GM19099 (cell line): ENCODE data around the gene ATXN10.

ENCODE experiments used
- POLR2A ChIP-seq: IDR thresholded peaks from 3 replicates; pipeline ENCODE4 v1.6.1; 2011; ENCODE audit warnings: low read depth; ENCODE audit not compliant: insufficient read length; ENCODE audit errors: extremely low read depth

ATXN10 gene

DNA sequence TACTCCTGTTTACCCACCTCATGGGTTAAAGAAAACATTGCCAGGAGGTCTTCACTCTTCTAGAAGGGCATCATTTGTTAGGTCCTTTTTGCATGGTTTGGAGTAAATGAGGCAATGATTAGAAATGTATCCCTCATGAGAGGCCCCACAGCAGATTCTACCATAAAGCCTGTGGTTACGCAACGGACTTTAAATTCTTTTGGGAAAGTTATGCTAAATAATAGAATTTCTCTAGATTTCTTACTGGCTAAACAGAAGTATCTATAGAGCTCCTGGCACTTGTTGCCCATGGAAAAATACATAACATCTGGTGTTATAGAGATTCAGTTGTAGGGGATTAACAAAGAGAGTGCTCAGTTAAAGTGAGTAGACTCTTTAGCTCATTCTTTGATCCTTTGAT is 15.1 kb upstream of the ATXN10 start:
- no peak for TF ChIP-seq POLR2A

DNA sequence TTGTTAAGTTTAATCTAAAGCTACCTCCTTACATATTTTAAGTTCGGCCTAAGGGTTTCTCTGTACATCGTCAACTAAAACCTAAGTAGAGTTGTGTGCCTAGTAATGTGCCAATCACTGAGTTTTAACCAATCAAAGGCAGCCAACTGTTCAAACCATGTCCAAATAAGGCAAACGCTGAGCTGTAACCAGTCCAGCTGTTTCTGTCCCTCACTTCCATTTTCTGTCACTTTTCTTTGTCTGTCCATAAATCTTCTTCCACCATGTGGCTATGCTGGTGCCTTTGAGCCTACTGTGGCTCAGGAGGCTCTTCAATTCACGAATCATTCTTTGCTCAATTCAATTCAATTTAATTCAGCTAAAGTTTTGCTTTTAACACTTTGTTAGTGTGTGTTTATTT is 13.9 kb upstream of the ATXN10 start:
- no peak for TF ChIP-seq POLR2A

DNA sequence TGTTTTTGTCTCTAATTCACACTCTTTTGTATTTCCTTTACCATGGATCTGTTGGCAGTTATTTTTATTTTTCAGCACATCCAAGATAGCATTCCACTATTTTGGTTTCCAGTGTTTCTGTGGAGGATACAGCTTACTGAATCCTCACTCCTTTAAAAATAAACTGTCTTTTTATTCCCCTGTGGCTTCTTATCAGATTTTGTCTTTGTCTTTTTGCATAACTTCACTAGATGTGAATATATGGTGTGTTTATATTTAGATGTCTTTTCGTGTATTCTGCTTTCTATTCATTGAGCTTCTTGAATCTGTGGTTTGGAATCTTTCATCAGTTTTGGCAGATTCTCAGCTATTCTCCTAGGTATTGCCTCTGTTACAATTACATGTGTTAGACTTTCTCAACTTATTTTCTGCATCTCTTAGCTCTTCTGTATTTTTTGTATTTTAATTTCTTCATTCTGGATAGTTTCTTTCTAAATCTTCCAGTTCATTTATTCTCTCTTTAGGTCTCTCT is 7.4 kb upstream of the ATXN10 start:
- TF ChIP-seq POLR2A, result no peak

DNA sequence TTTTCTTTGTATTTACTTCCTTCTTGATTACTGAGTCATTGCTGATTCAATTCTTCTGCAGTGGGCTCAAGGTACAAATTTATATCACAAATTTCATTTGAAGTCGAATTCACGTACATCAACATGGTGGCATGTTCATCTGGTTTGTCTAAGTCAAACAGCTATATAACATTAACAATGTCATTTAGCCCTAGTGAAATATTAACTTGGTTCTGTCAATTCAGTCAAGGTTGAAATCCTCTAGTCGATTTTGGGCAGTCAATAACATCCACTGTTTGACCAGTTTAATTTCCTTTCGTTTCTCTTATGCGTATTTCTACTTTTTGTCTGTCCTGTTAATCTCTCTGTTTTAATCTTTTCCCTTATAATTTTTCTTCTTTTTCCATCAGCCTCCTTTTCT is 4.1 kb upstream of the ATXN10 start:
- TF ChIP-seq POLR2A, result no peak

- TF ChIP-seq POLR2A, result no peak
Observed at GRCh38 chr22:45670981-45671782, 452 bp upstream of the ATXN10 start.

DNA sequence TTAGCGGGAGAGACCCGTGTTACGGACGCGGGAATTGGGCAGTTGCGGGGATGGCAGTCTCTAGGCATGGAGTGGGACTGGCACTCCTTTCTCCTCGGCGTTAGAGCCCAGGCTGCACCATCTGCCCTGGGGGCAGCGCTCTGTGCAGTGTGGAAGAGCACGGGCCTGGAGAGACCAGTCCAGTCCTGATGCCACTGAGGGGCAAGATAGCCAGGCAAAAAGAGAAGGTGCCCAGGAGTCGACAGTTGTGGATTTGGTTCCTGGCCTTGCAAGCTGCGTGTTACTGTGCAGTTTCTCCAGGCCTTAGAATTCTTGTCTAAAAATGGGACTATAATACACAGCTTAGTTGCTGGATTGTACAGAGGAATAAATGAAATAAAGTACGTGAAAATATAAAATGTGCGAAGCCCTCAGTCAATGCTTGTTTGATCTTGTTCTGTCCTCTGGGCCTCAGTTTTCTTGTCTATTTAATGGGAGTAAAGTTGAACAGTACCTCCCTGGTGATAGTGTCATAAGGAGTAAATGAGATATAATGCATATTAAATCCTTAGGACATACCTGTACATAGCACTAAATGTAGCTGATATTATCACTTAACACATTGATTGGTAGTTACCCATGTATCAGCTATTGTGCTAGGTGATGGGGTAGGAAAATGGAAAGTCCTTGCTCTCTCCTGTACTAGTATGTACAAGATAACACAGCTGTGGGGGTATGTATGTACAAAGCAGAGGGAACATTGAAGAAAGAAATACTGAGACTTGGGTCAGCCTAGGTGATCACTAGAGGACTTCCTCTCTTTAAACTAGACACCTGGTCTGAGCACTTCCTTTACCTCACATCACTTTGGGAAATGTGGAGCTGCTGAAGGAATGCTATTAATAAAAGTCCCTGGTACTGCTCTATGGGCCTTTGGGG is 1.2 kb downstream of the ATXN10 start:
- no peak for TF ChIP-seq POLR2A

DNA sequence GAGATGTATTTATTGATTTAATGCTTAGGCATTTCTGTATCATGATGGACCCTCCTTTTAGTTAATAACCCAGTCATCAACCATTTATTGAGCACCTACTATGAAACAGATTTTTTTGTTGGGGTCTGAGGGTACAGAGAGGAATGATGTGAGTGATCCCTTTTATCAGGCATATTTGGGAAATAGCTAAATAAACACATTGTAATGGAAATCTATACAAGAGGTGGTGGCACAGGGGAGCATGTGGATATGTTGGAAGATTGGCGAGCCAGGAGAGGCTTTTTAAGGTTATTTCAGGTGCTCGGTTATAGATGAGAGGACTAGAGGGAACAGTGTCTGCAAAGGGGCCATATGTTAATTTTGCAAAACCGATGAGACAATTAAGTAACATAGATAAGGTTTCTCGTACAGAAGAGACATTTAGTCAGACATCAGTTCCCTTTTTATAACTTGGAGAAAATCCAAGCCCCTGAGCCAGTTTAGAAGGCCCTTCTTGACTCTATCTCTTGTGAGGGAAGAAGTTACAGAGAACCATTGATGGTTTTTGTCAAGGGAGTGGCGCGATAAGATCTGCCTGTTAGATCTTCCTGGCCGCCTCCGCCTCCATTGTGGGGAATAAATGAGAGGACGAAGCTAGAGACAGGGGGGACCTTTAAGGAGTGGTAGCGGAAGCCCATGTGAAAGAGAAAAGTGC is 2.0 kb downstream of the ATXN10 start:
- TF ChIP-seq POLR2A, result no peak

- no peak for TF ChIP-seq POLR2A
Observed at GRCh38 chr22:45676024-45676423, 4.4 kb downstream of the ATXN10 start.

DNA sequence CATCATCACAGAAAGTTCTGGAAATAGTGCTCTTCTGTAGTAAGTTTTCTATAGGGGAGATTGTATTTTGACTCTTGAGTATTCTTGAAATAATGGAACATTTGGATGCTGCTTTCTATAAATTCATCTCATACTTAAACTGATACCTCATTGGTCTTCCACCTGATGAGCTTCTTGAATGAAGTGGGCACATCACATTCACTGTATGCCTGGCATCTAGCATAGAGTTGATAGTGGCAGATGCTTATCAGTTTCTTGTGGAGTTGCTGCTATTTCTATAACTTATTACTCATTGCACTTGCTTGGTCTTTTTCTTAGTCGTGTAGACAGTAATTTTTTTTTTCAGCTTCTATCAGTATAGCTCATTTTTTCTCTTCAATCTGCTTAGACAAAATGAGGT is 5.4 kb downstream of the ATXN10 start:
- TF ChIP-seq POLR2A, result no peak

DNA sequence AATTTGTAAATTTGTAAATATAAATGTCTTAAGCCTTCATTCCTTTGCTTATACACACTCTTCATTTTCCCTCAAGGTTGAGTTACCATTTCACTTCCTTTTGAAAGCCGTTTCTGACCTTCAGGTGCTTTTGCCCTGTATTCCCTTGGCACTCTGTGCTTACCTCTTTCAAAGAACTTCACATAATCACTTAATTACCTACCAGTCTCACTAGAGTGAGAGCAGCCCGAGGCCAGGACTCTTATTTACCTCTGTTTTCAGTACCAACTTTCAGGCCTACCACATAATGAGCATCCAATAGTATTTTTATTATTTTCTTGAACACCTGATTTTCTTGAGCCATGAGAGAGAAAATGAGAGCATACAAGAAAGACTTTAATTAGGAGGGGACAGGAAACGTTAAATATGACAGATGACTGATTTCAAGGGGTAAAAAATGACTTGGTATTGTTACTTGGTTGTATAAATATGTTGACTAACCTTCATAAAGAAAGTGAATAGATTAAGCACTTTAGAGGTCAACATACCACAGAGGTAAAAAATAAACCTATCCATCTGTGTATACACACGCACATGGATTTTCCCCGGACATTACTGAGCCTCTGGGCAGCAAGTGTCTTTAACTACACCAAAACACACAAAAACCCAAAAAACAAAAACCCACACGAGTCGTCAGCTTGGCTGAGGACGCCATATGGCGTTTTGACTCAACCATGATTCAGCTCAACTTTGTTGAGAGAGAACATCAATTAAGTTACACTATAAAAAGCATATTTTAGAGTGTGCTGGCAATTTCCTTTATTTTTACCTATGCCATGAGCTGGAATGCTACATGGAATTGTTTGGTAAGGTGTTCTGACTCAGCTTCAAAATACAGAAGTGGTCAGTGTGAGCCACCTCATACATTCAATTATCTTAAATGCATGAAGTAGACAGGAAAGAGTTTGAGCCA is 7.6 kb downstream of the ATXN10 start:
- TF ChIP-seq POLR2A, result no peak

- no peak for TF ChIP-seq POLR2A
Observed at GRCh38 chr22:45680932-45681700, 9.5 kb downstream of the ATXN10 start.

GRCh38 chr22:45682064-45682463 is 10.4 kb downstream of the ATXN10 start:
- no peak for TF ChIP-seq POLR2A

GRCh38 chr22:45683248-45683647 is 11.6 kb downstream of the ATXN10 start:
- TF ChIP-seq POLR2A, result no peak

- TF ChIP-seq POLR2A, result no peak
Observed at GRCh38 chr22:45683680-45684079, 12.0 kb downstream of the ATXN10 start.

DNA sequence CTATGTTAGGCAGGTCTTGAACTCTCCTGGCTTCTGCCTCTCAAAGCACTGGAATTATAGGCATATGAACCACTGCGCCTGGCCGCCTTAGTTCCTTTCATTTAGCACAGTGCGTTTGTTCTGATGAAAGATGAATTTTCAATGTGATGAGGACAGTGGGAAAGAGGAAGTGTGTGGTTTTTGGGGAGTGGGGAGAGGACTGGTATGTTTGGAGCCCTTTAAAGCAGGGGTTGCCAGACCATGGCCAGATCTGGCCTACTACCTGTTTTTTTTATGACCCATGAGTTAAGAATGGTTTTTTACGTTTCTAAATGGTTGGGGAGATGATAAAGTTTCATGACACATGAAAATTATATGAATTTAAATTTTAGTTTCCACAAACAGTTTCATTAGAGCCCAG is 12.5 kb downstream of the ATXN10 start:
- no peak for TF ChIP-seq POLR2A
